NCI-H82 treated with DMSO at 0.1 percent for 48 hours (cell line): ENCODE measurements around the gene CCL5.
"Not testable (repeated sequence)": the region's sequence is repeated elsewhere in the genome, so short reads cannot be mapped to it uniquely, and the experiment has no call there.

Experiments
- DNase-seq: peaks from one replicate; lab custom pipeline; 2025; ENCODE audit not compliant: unreplicated experiment; lab: John Stamatoyannopoulos, UW

The CCL5 gene

GRCh38 chr17:35898283-35899070 lies 18.3 kb upstream of the CCL5 start:
- DNase-seq: no peak

GRCh38 chr17:35897772-35898171 lies 17.6 kb upstream of the CCL5 start:
- DNase-seq: not testable (repeated sequence)

- DNase-seq: no peak
These were observed 15.8 kb upstream of the CCL5 start for GRCh38 chr17:35895636-35896587.

- no peak for DNase-seq
These were observed 14.0 kb upstream of the CCL5 start for GRCh38 chr17:35894206-35894605.

GRCh38 chr17:35893751-35894150 lies 13.6 kb upstream of the CCL5 start:
- DNase-seq: no peak

GRCh38 chr17:35892091-35893035 lies 12.2 kb upstream of the CCL5 start:
- no peak for DNase-seq

GRCh38 chr17:35891269-35891668 lies 11.1 kb upstream of the CCL5 start:
- no peak for DNase-seq

- no peak for DNase-seq
These were observed 10.6 kb upstream of the CCL5 start for GRCh38 chr17:35890774-35891155.

- DNase-seq: no peak
These were observed 9.9 kb upstream of the CCL5 start for GRCh38 chr17:35889818-35890773.

- no peak for DNase-seq
These were observed 9.1 kb upstream of the CCL5 start for GRCh38 chr17:35889241-35889640.

- no peak for DNase-seq
These were observed 1.8 kb downstream of the CCL5 start for GRCh38 chr17:35878361-35878760.

- no peak for DNase-seq
These were observed 2.7 kb downstream of the CCL5 start for GRCh38 chr17:35877345-35878029.

GRCh38 chr17:35876534-35876933 lies 3.6 kb downstream of the CCL5 start:
- no peak for DNase-seq

GRCh38 chr17:35875800-35876139 lies 4.4 kb downstream of the CCL5 start:
- DNase-seq: no peak

- DNase-seq: no peak
These were observed 4.9 kb downstream of the CCL5 start for GRCh38 chr17:35875072-35875799.

GRCh38 chr17:35872196-35872980 lies 7.8 kb downstream of the CCL5 start:
- no peak for DNase-seq

- DNase-seq: peak; percentile 11
These were observed 9.0 kb downstream of the CCL5 start for GRCh38 chr17:35870906-35871819.
